Measurements from ENCODE around the gene RUNX2. TPM values are rescaled to one million over a fixed set of nuclear protein-coding genes. Genes with fewer than 3 reads are reported as not detected.

RUNX2 gene
- total and polyA plus RNA-seq, 2 of the 8 experiments (the other 6 are each of a cell fraction or from before 2014, with no cell fraction given): 0.26 to 1.2 TPM

- TF ChIP-seq, protein P1, sequence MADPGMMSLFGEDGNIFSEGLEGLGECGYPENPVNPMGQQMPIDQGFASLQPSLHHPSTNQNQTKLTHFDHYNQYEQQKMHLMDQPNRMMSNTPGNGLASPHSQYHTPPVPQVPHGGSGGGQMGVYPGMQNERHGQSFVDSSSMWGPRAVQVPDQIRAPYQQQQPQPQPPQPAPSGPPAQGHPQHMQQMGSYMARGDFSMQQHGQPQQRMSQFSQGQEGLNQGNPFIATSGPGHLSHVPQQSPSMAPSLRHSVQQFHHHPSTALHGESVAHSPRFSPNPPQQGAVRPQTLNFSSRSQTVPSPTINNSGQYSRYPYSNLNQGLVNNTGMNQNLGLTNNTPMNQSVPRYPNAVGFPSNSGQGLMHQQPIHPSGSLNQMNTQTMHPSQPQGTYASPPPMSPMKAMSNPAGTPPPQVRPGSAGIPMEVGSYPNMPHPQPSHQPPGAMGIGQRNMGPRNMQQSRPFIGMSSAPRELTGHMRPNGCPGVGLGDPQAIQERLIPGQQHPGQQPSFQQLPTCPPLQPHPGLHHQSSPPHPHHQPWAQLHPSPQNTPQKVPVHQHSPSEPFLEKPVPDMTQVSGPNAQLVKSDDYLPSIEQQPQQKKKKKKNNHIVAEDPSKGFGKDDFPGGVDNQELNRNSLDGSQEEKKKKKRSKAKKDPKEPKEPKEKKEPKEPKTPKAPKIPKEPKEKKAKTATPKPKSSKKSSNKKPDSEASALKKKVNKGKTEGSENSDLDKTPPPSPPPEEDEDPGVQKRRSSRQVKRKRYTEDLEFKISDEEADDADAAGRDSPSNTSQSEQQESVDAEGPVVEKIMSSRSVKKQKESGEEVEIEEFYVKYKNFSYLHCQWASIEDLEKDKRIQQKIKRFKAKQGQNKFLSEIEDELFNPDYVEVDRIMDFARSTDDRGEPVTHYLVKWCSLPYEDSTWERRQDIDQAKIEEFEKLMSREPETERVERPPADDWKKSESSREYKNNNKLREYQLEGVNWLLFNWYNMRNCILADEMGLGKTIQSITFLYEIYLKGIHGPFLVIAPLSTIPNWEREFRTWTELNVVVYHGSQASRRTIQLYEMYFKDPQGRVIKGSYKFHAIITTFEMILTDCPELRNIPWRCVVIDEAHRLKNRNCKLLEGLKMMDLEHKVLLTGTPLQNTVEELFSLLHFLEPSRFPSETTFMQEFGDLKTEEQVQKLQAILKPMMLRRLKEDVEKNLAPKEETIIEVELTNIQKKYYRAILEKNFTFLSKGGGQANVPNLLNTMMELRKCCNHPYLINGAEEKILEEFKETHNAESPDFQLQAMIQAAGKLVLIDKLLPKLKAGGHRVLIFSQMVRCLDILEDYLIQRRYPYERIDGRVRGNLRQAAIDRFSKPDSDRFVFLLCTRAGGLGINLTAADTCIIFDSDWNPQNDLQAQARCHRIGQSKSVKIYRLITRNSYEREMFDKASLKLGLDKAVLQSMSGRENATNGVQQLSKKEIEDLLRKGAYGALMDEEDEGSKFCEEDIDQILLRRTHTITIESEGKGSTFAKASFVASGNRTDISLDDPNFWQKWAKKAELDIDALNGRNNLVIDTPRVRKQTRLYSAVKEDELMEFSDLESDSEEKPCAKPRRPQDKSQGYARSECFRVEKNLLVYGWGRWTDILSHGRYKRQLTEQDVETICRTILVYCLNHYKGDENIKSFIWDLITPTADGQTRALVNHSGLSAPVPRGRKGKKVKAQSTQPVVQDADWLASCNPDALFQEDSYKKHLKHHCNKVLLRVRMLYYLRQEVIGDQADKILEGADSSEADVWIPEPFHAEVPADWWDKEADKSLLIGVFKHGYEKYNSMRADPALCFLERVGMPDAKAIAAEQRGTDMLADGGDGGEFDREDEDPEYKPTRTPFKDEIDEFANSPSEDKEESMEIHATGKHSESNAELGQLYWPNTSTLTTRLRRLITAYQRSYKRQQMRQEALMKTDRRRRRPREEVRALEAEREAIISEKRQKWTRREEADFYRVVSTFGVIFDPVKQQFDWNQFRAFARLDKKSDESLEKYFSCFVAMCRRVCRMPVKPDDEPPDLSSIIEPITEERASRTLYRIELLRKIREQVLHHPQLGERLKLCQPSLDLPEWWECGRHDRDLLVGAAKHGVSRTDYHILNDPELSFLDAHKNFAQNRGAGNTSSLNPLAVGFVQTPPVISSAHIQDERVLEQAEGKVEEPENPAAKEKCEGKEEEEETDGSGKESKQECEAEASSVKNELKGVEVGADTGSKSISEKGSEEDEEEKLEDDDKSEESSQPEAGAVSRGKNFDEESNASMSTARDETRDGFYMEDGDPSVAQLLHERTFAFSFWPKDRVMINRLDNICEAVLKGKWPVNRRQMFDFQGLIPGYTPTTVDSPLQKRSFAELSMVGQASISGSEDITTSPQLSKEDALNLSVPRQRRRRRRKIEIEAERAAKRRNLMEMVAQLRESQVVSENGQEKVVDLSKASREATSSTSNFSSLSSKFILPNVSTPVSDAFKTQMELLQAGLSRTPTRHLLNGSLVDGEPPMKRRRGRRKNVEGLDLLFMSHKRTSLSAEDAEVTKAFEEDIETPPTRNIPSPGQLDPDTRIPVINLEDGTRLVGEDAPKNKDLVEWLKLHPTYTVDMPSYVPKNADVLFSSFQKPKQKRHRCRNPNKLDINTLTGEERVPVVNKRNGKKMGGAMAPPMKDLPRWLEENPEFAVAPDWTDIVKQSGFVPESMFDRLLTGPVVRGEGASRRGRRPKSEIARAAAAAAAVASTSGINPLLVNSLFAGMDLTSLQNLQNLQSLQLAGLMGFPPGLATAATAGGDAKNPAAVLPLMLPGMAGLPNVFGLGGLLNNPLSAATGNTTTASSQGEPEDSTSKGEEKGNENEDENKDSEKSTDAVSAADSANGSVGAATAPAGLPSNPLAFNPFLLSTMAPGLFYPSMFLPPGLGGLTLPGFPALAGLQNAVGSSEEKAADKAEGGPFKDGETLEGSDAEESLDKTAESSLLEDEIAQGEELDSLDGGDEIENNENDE (IDR thresholded peaks at IDR 0.05; ENCODE audit: insufficient replicate concordance, low read length): no peak
- TF ChIP-seq CREB1 (IDR thresholded peaks at IDR 0.05) (no peak), ATF3 (IDR thresholded peaks at IDR 0.05; ENCODE audit: insufficient read depth, low read depth, low read length) (no peak), TAF1 (IDR thresholded peaks at IDR 0.05; ENCODE audit: low read depth, low read length) (no peak)
Observed at GRCh38 chr6:45635284-45635867, 307.2 kb downstream of the RUNX2 start (continued).

Data from H1 (cell line).